Measurements from ENCODE around the gene P2RX5. TPM values are rescaled to one million over a fixed set of nuclear protein-coding genes. Genes with fewer than 3 reads are reported as not detected.
"Not testable (repeated sequence)": the region's sequence is repeated elsewhere in the genome, so short reads cannot be mapped to it uniquely, and the experiment has no call there.

P2RX5 gene
- total RNA-seq, 1 experiment from 2014 or later = 28.7 TPM

DNA sequence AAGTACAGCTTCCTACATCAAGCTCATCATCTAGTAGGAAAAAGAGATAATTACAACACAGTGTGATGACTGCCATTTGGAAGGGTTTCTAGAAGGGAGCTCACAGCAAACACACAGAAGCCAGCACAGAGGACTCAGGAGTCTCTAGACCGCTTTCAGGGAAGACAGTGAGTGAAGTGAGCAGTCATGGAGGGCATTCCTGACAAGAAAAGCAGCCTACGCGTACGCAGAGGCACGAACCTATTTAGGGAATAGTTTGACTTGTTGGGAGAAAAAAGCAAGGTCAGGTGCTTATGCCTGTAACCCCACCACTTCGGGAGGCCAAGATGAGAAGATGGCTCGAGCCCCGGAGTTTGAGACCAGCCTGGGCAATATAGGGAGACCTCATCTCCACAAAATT, 19.3 kb upstream of the P2RX5 start:
- no peak for DNase-seq (ENCODE audit: extremely low read depth, low read depth)

- DNase-seq (ENCODE audit: extremely low read depth, low read depth) = no peak
Measured at GRCh38 chr17:3712811-3713463, 17.0 kb upstream of the P2RX5 start.

DNA sequence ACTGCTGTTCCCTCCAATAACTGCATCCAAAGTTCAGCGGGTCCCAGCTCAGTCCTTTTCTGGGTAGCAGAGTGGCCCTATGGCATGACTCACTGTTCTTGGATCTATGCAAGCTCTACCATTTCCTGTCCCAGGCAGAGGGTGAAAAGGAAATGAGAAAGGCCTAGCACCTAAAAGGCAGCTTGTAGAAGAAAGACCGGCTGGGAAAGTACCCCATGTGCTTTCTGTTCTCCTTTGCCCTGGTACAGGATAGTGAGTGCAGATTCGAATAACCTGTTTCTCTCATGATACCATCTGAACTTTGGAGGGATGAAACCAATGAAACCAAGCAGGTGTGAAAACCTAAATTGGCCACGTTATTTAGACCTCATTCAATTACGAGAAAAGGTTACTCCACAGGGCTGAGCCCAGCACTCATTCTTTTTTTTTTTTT, 15.0 kb upstream of the P2RX5 start:
- DNase-seq (ENCODE audit: extremely low read depth, low read depth) = no peak

- no peak for DNase-seq (ENCODE audit: extremely low read depth, low read depth)
Measured at GRCh38 chr17:3708366-3708765, 12.4 kb upstream of the P2RX5 start.

GRCh38 chr17:3705718-3705984, 9.7 kb upstream of the P2RX5 start:
- DNase-seq (ENCODE audit: extremely low read depth, low read depth) = not testable (repeated sequence)

GRCh38 chr17:3704931-3705717, 9.2 kb upstream of the P2RX5 start:
- DNase-seq (ENCODE audit: extremely low read depth, low read depth) = no peak

- DNase-seq (ENCODE audit: extremely low read depth, low read depth) = not testable (repeated sequence)
Measured at GRCh38 chr17:3702041-3702539, 6.1 kb upstream of the P2RX5 start.

GRCh38 chr17:3699951-3700350, 4.0 kb upstream of the P2RX5 start:
- no peak for DNase-seq (ENCODE audit: extremely low read depth, low read depth)

GRCh38 chr17:3698139-3698538, 2.2 kb upstream of the P2RX5 start:
- DNase-seq (ENCODE audit: extremely low read depth, low read depth) = no peak

GRCh38 chr17:3697103-3697476, 1.1 kb upstream of the P2RX5 start:
- DNase-seq (ENCODE audit: extremely low read depth, low read depth) = no peak

- DNase-seq (ENCODE audit: extremely low read depth, low read depth) = no peak
Measured at GRCh38 chr17:3695129-3695722, 729 bp downstream of the P2RX5 start.

GRCh38 chr17:3693829-3694231, 2.1 kb downstream of the P2RX5 start:
- DNase-seq (ENCODE audit: extremely low read depth, low read depth) = no peak

DNA sequence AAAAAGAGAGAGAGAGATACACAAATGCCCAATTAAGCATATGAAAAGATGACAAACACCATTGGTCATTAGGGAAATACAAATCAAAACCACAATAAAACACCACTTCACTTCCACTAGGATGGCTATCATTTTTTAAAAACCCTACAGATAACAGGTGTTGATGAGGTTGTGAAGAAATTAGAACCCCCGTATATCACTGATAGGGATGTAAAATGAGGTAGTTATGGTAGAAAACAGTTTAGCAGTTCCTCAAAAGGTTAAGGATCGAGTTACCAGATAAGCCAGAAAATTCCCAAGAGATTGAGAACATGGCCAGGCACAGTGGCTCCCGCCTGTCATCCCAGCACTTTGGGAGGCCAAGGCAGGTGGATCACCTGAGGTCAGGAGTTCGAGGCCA, 2.8 kb downstream of the P2RX5 start:
- DNase-seq (ENCODE audit: extremely low read depth, low read depth) = no peak

DNA sequence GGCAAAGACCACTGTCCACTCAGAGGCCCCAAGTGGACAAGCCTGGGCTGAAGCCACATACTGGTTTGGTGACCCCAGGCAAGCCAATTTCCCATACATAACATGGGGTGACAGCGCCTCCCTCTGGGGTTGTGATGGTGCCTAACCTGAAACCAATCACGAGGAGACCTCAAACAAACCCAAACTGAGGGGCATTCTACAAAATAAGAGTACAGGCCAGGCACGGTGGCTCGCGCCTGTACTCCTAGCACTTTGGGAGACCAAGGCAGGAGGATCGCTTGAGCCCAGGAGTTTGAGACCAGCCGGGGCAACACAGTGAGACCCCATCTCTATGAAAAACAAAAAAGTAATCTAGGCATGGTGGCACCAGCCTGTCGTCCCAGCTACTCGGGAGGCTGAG, 3.6 kb downstream of the P2RX5 start:
- DNase-seq (ENCODE audit: extremely low read depth, low read depth) = no peak

DNA sequence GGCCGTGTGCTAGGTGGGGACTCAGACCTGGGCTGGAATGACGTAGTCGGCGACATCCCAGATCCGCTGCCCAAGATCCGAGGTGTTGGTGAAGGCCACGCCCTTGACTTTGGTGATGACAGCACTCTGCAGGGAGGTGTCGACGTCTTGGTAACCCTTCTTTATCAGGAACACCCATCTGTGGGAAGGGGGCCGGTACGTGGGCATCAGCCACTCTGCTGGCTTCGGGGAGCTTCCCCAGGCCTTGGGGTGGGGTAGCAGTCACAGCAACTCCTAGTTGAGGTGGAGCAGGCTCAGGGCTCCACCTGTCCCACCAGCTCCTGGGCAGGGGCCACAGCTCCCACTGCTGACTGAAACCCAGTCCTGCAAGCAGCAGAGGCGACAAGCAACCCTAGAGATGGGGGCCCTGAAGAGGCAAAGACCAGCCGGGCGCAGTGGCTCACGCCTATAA, 4.3 kb downstream of the P2RX5 start:
- no peak for DNase-seq (ENCODE audit: extremely low read depth, low read depth)

- no peak for DNase-seq (ENCODE audit: extremely low read depth, low read depth)
Measured at GRCh38 chr17:3690094-3690715, 5.8 kb downstream of the P2RX5 start.

DNA sequence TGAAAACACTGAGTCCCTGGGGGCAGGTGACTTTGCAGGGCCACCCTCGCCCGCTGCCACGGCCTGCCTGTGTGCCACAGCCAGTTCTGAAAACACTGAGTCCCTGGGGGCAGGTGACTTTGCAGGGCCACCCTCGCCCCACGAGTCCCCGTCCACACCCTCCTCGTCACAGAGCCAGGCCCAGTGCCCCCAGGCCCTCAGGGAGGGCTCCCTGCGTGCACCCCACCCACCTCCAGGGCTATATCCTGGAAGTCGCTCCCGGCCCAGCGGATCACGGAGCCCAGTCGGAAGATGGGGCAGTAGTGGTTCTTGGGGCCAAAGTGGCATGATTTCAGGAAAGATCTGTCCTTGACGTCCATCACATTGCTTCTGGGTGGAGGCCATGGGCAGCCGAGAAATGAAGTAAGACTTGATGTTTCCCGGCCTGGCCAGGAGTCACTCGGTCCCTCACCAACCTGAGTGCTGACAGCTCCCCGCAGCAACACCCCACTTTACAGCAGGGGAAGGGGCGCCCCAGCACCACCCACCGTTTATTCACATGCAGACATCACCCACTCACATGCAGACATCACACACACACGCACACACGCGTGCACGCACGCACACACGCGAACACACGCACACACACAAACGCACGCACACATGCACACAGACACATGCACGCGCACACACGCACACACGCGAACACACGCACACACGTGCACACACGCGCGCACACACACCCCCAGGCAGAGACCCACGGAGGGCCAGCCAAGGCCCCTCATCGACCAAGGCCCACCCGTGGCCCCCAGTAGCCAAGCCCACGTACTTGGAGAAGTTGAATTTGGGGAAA, 6.5 kb downstream of the P2RX5 start:
- DNase-seq (ENCODE audit: extremely low read depth, low read depth) = no peak

DNA sequence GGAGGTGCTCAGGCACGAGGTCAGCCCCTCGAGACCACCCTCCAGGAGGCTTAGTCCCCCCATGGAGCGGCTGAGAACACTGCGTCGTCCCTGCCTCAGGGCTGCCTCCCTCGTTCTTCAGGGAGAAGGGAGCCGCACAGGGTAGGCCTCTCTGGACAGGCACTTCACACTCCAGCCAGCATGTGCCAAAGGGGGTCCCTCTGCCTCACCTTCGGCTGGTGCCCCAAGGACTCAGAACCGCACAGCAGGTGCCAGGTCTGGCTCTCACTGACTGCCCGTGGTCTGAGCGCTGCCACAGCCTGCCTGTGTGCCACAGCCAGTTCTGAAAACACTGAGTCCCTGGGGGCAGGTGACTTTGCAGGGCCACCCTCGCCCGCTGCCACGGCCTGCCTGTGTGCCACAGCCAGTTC, 7.1 kb downstream of the P2RX5 start:
- DNase-seq (ENCODE audit: extremely low read depth, low read depth) = no peak

GRCh38 chr17:3688027-3688553, 7.9 kb downstream of the P2RX5 start:
- no peak for DNase-seq (ENCODE audit: extremely low read depth, low read depth)

GRCh38 chr17:3685174-3685573, 10.8 kb downstream of the P2RX5 start:
- DNase-seq (ENCODE audit: extremely low read depth, low read depth) = no peak
